ENCODE measurements around the gene ZC2HC1C.

ZC2HC1C gene, protein sequence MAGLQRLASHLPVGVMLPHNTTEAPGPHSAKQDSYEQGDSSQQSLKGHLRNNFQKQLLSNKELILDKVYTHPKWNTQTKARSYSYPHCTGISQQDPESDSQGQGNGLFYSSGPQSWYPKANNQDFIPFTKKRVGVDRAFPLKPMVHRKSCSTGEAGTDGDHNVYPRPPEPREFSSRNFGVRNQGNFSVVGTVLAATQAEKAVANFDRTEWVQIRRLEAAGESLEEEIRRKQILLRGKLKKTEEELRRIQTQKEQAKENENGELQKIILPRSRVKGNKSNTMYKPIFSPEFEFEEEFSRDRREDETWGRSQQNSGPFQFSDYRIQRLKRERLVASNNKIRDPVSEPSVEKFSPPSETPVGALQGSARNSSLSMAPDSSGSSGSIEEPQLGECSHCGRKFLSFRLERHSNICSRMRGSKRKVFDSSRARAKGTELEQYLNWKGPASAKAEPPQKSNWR

GRCh38 chr14:75069121-75069810, at the start of gene ZC2HC1C:
Gene ZC2HC1C, plus strand, starts transcription at chr14:75069641. Its CDS starts 933 bp downstream, at chr14:75070574.
- H3K36me3 ChIP-seq (ENCODE audit: insufficient read depth, low read length): no peaks in the 10 kb centered on the region
- H2AFZ ChIP-seq (ENCODE audit: low read length, unreplicated experiment): peak within 1 kb of the TSS; percentile 83
- H3K27me3 ChIP-seq (ENCODE audit: insufficient read depth, low read length): no peaks in the 10 kb centered on the region
- H3K4me1 ChIP-seq (ENCODE audit: control insufficient read depth, insufficient read depth, low read length, unreplicated experiment): peaks cover 16% of the 10 kb centered on the region
- H3K4me3 ChIP-seq (ENCODE audit: low read depth, low read length): peak within 1 kb of the TSS; percentile 93
- peak within 1 kb of the TSS; percentile 87 for H3K27ac ChIP-seq (ENCODE audit: low read depth, low read length)
- peaks cover 21% of the 10 kb centered on the region for H3K79me2 ChIP-seq (ENCODE audit: control insufficient read depth, insufficient read depth, low read length, unreplicated experiment)

- Histone ChIP-seq H3K36me3 (ENCODE audit: insufficient read depth, low read length) (peaks cover 38% of the 10 kb centered on the region), H3K4me1 (ENCODE audit: control insufficient read depth, insufficient read depth, low read length, unreplicated experiment) (peaks cover 5% of the 10 kb centered on the region), H3K27ac (ENCODE audit: low read depth, low read length) (no peak overlapping the region), H2AFZ (ENCODE audit: low read length, unreplicated experiment) (no peak overlapping the region), H3K79me2 (ENCODE audit: control insufficient read depth, insufficient read depth, low read length, unreplicated experiment) (no peaks in the 10 kb centered on the region), H3K4me3 (ENCODE audit: low read depth, low read length) (no peak overlapping the region), H3K27me3 (ENCODE audit: insufficient read depth, low read length) (no peaks in the 10 kb centered on the region)
Measured at GRCh38 chr14:75022655-75023054, 46.8 kb upstream of the ZC2HC1C start.

GRCh38 chr14:75023108-75023507, 46.3 kb upstream of the ZC2HC1C start:
- H3K36me3 ChIP-seq (ENCODE audit: insufficient read depth, low read length): peaks cover 35% of the 10 kb centered on the region
- H3K79me2 ChIP-seq (ENCODE audit: control insufficient read depth, insufficient read depth, low read length, unreplicated experiment): no peaks in the 10 kb centered on the region
- no peak overlapping the region for H3K4me3 ChIP-seq (ENCODE audit: low read depth, low read length)
- H3K4me1 ChIP-seq (ENCODE audit: control insufficient read depth, insufficient read depth, low read length, unreplicated experiment): peaks cover 5% of the 10 kb centered on the region
- no peak overlapping the region for H2AFZ ChIP-seq (ENCODE audit: low read length, unreplicated experiment)
- H3K27me3 ChIP-seq (ENCODE audit: insufficient read depth, low read length): no peaks in the 10 kb centered on the region
- no peak overlapping the region for H3K27ac ChIP-seq (ENCODE audit: low read depth, low read length)

GRCh38 chr14:75025082-75025481, 44.4 kb upstream of the ZC2HC1C start:
- H3K4me3 ChIP-seq (ENCODE audit: low read depth, low read length): no peak overlapping the region
- H3K4me1 ChIP-seq (ENCODE audit: control insufficient read depth, insufficient read depth, low read length, unreplicated experiment): peaks cover 5% of the 10 kb centered on the region
- peaks cover 29% of the 10 kb centered on the region for H3K36me3 ChIP-seq (ENCODE audit: insufficient read depth, low read length)
- H3K27me3 ChIP-seq (ENCODE audit: insufficient read depth, low read length): no peaks in the 10 kb centered on the region
- no peaks in the 10 kb centered on the region for H3K79me2 ChIP-seq (ENCODE audit: control insufficient read depth, insufficient read depth, low read length, unreplicated experiment)
- no peak overlapping the region for H3K27ac ChIP-seq (ENCODE audit: low read depth, low read length)
- no peak overlapping the region for H2AFZ ChIP-seq (ENCODE audit: low read length, unreplicated experiment)

- H3K36me3 ChIP-seq (ENCODE audit: insufficient read depth, low read length): peaks cover 37% of the 10 kb centered on the region
- no peak overlapping the region for H3K27ac ChIP-seq (ENCODE audit: low read depth, low read length)
- no peak overlapping the region for H2AFZ ChIP-seq (ENCODE audit: low read length, unreplicated experiment)
Measured at GRCh38 chr14:75025876-75026275, 43.6 kb upstream of the ZC2HC1C start.

GRCh38 chr14:75030147-75030546, 39.3 kb upstream of the ZC2HC1C start:
- Histone ChIP-seq H3K27me3 (ENCODE audit: insufficient read depth, low read length) (no peaks in the 10 kb centered on the region), H3K36me3 (ENCODE audit: insufficient read depth, low read length) (peaks cover 31% of the 10 kb centered on the region), H3K27ac (ENCODE audit: low read depth, low read length) (no peak overlapping the region), H3K4me3 (ENCODE audit: low read depth, low read length) (no peak overlapping the region), H2AFZ (ENCODE audit: low read length, unreplicated experiment) (no peak overlapping the region), H3K79me2 (ENCODE audit: control insufficient read depth, insufficient read depth, low read length, unreplicated experiment) (no peaks in the 10 kb centered on the region), H3K4me1 (ENCODE audit: control insufficient read depth, insufficient read depth, low read length, unreplicated experiment) (peaks cover 4% of the 10 kb centered on the region)

More at GRCh38 chr14:75025876-75026275, 43.6 kb upstream of the ZC2HC1C start:
- Histone ChIP-seq H3K4me3 (ENCODE audit: low read depth, low read length) (no peak overlapping the region), H3K4me1 (ENCODE audit: control insufficient read depth, insufficient read depth, low read length, unreplicated experiment) (peaks cover 5% of the 10 kb centered on the region), H3K27me3 (ENCODE audit: insufficient read depth, low read length) (no peaks in the 10 kb centered on the region), H3K79me2 (ENCODE audit: control insufficient read depth, insufficient read depth, low read length, unreplicated experiment) (no peaks in the 10 kb centered on the region)

DNA sequence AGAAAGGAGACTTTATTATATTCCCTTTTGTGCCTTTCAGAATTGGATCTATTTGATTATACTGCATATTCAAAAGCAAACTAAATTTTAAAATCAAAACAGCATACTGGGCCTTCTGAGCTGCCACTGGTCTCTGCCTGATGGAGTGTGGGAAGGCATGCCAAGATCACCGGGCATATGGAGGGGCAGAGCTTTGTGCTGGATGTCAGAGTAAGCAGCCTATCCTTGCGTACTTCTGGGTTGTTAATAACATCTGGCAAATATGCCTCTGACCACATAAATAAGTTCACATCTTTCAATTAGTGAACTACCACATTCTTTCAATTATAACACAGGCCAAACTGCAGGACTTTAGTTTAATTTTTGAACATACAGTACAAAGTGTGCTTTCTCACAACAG, 36.5 kb upstream of the ZC2HC1C start:
- no peaks in the 10 kb centered on the region for H3K79me2 ChIP-seq (ENCODE audit: control insufficient read depth, insufficient read depth, low read length, unreplicated experiment)
- no peak overlapping the region for H2AFZ ChIP-seq (ENCODE audit: low read length, unreplicated experiment)
- no peaks in the 10 kb centered on the region for H3K27me3 ChIP-seq (ENCODE audit: insufficient read depth, low read length)
- H3K36me3 ChIP-seq (ENCODE audit: insufficient read depth, low read length): peaks cover 26% of the 10 kb centered on the region; the same call in 1 of the 2 replicates
- H3K4me3 ChIP-seq (ENCODE audit: low read depth, low read length): no peak overlapping the region
- no peaks in the 10 kb centered on the region for H3K4me1 ChIP-seq (ENCODE audit: control insufficient read depth, insufficient read depth, low read length, unreplicated experiment)
- no peak overlapping the region for H3K27ac ChIP-seq (ENCODE audit: low read depth, low read length)

DNA sequence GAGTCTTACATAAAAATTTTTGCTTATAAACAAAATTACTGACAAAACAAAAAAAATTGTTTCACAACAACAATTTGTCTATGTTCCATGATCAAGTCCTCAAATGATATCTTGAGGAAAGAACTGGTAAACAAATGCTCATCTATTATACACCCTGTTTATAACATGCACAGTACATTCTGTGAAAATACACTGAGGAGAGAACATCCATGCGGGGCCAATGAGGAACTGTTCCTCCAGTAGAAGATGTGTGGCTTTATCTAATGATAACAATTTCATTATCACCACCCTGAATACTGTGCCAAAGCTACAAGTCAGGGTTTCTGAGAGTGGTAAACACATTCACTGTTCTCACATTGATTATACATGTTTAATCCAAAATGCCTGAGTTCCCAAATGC, 28.9 kb upstream of the ZC2HC1C start:
- H3K36me3 ChIP-seq (ENCODE audit: insufficient read depth, low read length): peaks cover 22% of the 10 kb centered on the region
- H3K79me2 ChIP-seq (ENCODE audit: control insufficient read depth, insufficient read depth, low read length, unreplicated experiment): peaks cover 24% of the 10 kb centered on the region
- no peak overlapping the region for H2AFZ ChIP-seq (ENCODE audit: low read length, unreplicated experiment)
- H3K27me3 ChIP-seq (ENCODE audit: insufficient read depth, low read length): no peaks in the 10 kb centered on the region
- H3K4me1 ChIP-seq (ENCODE audit: control insufficient read depth, insufficient read depth, low read length, unreplicated experiment): peaks cover 33% of the 10 kb centered on the region
- H3K27ac ChIP-seq (ENCODE audit: low read depth, low read length): no peak overlapping the region
- no peak overlapping the region for H3K4me3 ChIP-seq (ENCODE audit: low read depth, low read length)

- H3K36me3 ChIP-seq (ENCODE audit: insufficient read depth, low read length): peaks cover 19% of the 10 kb centered on the region
- peaks cover 25% of the 10 kb centered on the region for H3K79me2 ChIP-seq (ENCODE audit: control insufficient read depth, insufficient read depth, low read length, unreplicated experiment)
- no peaks in the 10 kb centered on the region for H3K27me3 ChIP-seq (ENCODE audit: insufficient read depth, low read length)
- H2AFZ ChIP-seq (ENCODE audit: low read length, unreplicated experiment): no peak overlapping the region
- peaks cover 35% of the 10 kb centered on the region for H3K4me1 ChIP-seq (ENCODE audit: control insufficient read depth, insufficient read depth, low read length, unreplicated experiment)
- H3K4me3 ChIP-seq (ENCODE audit: low read depth, low read length): no peak overlapping the region
- H3K27ac ChIP-seq (ENCODE audit: low read depth, low read length): no peak overlapping the region
Measured at GRCh38 chr14:75040959-75041358, 28.5 kb upstream of the ZC2HC1C start.

DNA sequence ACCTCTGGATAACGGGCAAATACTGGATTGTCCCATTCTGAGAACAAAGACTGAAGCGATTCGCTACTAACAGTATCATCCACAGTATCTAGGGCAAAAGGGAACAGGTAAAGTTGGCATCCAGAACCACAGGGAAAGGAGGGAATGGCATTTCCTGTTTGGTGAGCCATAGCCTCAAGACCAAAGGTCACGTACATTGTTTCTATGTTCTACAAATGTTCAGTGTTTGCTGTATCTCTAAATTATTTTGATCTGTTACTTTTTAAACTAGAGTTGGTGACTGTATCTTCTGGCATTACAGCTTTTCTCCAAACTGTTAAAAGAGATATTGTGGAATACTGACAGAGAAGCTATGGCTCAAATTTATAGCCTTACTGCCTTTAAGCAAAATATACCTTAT, 27.8 kb upstream of the ZC2HC1C start:
- H3K4me1 ChIP-seq (ENCODE audit: control insufficient read depth, insufficient read depth, low read length, unreplicated experiment): peaks cover 40% of the 10 kb centered on the region
- H3K27me3 ChIP-seq (ENCODE audit: insufficient read depth, low read length): no peaks in the 10 kb centered on the region
- no peak overlapping the region for H2AFZ ChIP-seq (ENCODE audit: low read length, unreplicated experiment)
- H3K27ac ChIP-seq (ENCODE audit: low read depth, low read length): peak overlapping the region; percentile 5; the same call in 1 of the 2 replicates
- H3K36me3 ChIP-seq (ENCODE audit: insufficient read depth, low read length): peaks cover 18% of the 10 kb centered on the region
- no peak overlapping the region for H3K4me3 ChIP-seq (ENCODE audit: low read depth, low read length)
- H3K79me2 ChIP-seq (ENCODE audit: control insufficient read depth, insufficient read depth, low read length, unreplicated experiment): peaks cover 32% of the 10 kb centered on the region
